GM19463 (cell line): ENCODE measurements around the gene ZBTB8A.
"Not testable (repeated sequence)": the region's sequence is repeated elsewhere in the genome, so short reads cannot be mapped to it uniquely, and the experiment has no call there.

Experiments
- ATAC-seq: cut with Tn5 transposase; IDR thresholded peaks from one replicate; pipeline ENCODE4 v1.9.1; 2021; ENCODE audit warnings: mild to moderate bottlenecking, moderate library complexity; ENCODE audit not compliant: unreplicated experiment

Gene ZBTB8A

GRCh38 chr1:32538887-32539583, at the start of gene ZBTB8A:
Gene ZBTB8A (plus strand): TSS chr1:32539427. CDS start chr1:32592932, 53,505 bp downstream.
- ATAC-seq, result no peak

- no peak for ATAC-seq
Measured at GRCh38 chr1:32489774-32490454, 49.3 kb upstream of the ZBTB8A start.

GRCh38 chr1:32491386-32491785, 47.8 kb upstream of the ZBTB8A start:
- ATAC-seq, result no peak

GRCh38 chr1:32494196-32494595, 45.0 kb upstream of the ZBTB8A start:
- ATAC-seq, result no peak

GRCh38 chr1:32494711-32495337, 44.4 kb upstream of the ZBTB8A start:
- ATAC-seq, result no peak

GRCh38 chr1:32496127-32496526, 43.1 kb upstream of the ZBTB8A start:
- no peak for ATAC-seq

- no peak for ATAC-seq
Measured at GRCh38 chr1:32498751-32499150, 40.5 kb upstream of the ZBTB8A start.

GRCh38 chr1:32500387-32501209, 38.6 kb upstream of the ZBTB8A start:
- peak; percentile 48 for ATAC-seq

GRCh38 chr1:32501865-32502264, 37.4 kb upstream of the ZBTB8A start:
- ATAC-seq, result no peak

- ATAC-seq, result no peak
Measured at GRCh38 chr1:32503153-32503552, 36.1 kb upstream of the ZBTB8A start.

- ATAC-seq, result no peak
Measured at GRCh38 chr1:32507021-32507420, 32.2 kb upstream of the ZBTB8A start.

- no peak for ATAC-seq
Measured at GRCh38 chr1:32508761-32509160, 30.5 kb upstream of the ZBTB8A start.

GRCh38 chr1:32509939-32510338, 29.3 kb upstream of the ZBTB8A start:
- ATAC-seq, result no peak

GRCh38 chr1:32516402-32516801, 22.8 kb upstream of the ZBTB8A start:
- ATAC-seq, result no peak

GRCh38 chr1:32518976-32519375, 20.3 kb upstream of the ZBTB8A start:
- no peak for ATAC-seq

- no peak for ATAC-seq
Measured at GRCh38 chr1:32521165-32521564, 18.1 kb upstream of the ZBTB8A start.

GRCh38 chr1:32525053-32525452, 14.2 kb upstream of the ZBTB8A start:
- ATAC-seq, result no peak

GRCh38 chr1:32525661-32526444, 13.4 kb upstream of the ZBTB8A start:
- no peak for ATAC-seq

- not testable (repeated sequence) for ATAC-seq
Measured at GRCh38 chr1:32528550-32528949, 10.7 kb upstream of the ZBTB8A start.

- ATAC-seq, result no peak
Measured at GRCh38 chr1:32533792-32534327, 5.4 kb upstream of the ZBTB8A start.
